Dedifferentiated amniotic fluid mesenchymal stem cell (primary cell): Measurements from ENCODE around the gene CACNG8.

Experiments used
- DNase-seq: peaks from one replicate; pipeline ENCODE4 v3.0.0-alpha.2; 2016; ENCODE audit errors: extremely low spot score

Gene CACNG8

DNA sequence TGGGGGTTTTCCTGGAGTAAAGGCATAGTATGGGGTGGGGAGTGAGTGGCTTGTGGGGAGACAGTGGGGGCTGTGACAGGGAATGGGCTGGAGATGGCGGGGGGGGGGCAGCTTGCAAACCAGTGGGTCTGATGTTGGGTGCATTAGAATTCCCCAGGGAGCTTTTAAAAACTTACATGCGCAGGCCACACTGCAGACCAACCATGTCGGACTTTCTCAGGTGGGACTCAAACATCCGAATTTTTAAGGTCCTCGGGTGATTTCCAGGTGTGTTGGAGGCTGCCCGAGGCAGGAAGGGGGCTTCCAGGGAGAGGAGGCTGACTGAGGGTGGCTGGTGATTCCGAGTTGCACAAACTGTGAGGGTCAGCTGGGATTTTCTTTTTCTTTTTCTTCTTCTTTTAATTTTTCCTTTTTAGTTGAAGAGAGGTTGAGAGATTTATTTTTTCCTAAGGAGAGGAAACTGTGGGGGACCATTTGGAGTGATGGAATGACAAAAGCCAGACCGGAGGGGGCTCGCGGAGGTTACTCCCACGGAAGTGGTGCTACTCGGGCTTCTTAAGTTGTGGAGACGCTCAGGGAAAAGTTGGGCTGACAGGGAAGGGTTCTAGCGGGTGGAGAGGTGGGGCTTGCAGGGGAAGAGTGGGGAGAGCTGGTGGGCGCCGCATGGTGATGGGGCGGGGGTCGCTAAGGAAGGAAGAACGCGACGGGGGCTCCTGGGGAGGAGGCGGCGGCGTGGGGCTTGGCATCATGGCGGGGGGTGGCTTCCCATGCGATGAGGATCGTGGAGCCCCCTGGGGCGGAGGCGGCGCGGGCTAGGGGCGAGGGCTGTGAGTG, 997 bp upstream of the CACNG8 start:
- DNase-seq: no peak

DNA sequence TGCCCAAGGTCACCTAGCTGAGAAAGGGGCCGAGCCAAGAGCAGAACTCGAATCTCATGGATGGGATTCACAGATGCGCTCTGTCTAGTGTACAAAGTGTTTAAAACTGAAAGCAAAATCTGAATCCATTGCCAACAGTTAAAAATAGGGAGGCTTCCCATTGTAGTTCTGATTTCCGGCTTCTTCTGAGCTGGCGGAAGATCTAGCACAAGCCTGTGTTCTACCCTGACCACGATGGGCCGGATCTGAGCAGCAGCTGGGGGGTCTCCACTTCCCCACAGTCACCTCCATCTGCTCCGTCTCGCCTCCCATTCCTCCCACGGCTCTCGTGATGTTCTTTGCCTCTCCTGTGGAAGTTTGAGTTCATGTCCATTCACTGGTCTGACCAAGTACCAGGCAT, 2.4 kb downstream of the CACNG8 start:
- DNase-seq: no peak

DNA sequence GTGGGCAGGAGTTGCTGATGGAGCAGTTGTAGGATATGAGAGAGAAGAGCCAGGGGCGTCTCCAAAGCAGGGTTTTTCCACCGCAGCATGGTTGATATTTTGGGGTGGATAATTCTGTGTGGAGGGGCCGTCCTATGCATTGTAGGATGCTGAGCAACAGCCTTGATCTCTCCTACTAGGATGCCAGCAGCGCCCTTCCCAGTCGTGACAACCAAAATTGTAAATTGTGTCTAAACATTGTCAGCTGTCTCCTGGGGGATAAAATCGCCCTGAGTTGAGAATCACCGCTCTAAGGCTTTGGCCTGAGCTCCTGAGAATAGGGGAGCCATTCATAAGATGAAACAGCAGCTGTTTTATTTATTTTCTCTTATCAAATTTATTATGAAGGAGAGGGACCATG, 4.2 kb downstream of the CACNG8 start:
- DNase-seq: no peak

GRCh38 chr19:53969366-53969765, 6.6 kb downstream of the CACNG8 start:
- no peak for DNase-seq

DNA sequence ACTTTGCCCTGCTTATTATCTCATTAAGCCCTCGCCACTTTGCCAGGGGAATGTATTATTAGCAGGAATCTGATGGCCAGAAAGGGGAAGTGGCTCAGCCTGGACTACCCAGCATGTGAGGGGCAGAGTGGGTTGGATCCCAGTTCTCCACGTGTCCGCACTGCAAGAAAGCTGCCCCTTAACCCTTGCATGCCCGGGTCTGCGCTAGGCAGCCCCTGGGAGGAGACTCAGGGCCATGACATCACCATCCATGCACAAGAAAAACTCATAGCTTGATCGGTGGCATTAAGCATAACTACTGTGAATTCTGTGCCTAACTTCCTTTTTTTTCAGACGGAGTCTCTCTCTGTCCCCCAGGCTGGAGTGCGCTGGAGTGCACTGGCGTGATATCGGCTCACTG, 8.9 kb downstream of the CACNG8 start:
- DNase-seq: no peak

GRCh38 chr19:53977429-53977990, 14.8 kb downstream of the CACNG8 start:
- DNase-seq: peak; percentile 69

GRCh38 chr19:53977991-53978731, 15.4 kb downstream of the CACNG8 start:
- no peak for DNase-seq

GRCh38 chr19:53978975-53979801, 16.5 kb downstream of the CACNG8 start:
- DNase-seq: no peak

GRCh38 chr19:53980539-53981375, 18.0 kb downstream of the CACNG8 start:
- DNase-seq: no peak

GRCh38 chr19:53981376-53981951, 18.7 kb downstream of the CACNG8 start:
- DNase-seq: no peak

- DNase-seq: no peak
Measured at GRCh38 chr19:53982001-53982451, 19.3 kb downstream of the CACNG8 start.

DNA sequence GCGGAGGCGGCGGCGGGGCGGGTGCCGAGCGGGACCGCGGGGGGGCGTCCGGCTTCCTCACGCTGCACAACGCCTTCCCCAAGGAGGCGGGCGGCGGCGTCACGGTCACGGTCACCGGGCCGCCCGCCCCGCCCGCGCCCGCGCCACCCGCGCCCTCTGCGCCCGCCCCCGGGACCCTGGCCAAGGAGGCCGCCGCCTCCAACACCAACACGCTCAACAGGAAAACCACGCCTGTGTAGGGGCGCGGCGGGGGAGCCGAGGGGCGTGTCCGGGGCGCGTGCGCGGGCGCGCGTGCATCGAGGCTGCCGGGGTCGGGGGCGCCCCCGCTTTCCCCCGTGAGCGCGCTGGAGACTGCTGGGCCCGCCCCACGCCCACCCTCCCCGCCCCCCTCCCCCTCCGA, 19.9 kb downstream of the CACNG8 start:
- no peak for DNase-seq

DNA sequence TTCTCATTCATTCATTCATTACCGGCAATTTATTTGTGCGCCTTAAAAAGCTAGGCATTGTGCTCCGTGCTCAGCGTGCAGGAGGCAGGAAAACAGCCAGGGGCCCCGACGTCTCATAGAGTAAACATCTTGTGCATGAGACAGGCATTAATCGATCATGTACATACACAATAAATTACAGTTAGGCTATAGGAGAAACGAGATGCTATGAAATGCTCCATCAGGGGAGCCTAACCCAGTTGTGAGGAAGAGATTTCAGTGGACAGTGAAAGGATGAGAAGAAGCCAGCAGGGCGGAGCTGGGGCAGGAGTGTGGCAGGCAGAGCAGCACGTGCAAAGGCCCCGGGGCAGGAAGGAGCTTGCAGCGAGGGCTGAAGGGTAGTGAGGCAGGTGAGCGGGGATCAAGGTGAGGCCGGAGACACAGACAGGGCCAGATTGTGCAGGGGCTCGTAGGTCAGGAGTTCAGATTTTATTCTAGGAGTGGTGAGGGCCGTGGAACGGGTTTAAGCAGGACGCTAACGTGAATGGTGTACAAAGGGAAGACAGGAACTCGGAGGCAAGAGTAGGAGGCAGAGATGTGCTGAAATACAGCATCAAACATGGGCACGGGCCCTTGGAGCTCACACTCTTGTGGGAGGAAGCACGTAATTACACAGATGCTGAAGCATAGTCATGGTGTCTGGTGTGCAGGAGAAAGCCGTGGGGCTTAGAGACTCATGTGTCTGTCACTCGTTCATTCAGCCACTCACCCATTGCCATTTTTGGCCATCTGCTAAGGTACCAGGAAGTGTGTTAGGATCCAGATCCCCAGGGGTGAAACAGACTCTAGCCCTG, 20.9 kb downstream of the CACNG8 start:
- no peak for DNase-seq

DNA sequence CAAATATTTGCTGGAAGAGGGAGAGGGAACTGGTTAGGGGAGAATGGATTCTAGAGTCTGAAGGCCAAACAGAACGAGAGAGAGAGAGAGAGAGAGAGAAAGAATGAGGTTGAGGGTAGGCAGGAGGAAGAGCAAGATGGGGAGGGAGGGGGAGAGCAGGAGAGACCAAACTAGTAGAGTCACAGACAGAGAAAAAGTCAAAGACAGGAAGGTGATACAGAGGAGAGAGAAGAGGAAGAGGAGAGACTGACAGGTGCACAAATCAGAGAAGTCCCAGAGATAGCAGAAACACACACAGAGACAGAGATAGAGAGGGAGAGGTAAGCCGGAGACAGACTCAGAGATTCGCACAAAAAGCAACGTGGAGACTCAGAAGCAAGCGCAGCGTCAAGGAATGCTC, 23.1 kb downstream of the CACNG8 start:
- no peak for DNase-seq

- DNase-seq: no peak
Measured at GRCh38 chr19:53988981-53989380, 26.2 kb downstream of the CACNG8 start.

GRCh38 chr19:53989600-53990533, 27.1 kb downstream of the CACNG8 start:
- no peak for DNase-seq

DNA sequence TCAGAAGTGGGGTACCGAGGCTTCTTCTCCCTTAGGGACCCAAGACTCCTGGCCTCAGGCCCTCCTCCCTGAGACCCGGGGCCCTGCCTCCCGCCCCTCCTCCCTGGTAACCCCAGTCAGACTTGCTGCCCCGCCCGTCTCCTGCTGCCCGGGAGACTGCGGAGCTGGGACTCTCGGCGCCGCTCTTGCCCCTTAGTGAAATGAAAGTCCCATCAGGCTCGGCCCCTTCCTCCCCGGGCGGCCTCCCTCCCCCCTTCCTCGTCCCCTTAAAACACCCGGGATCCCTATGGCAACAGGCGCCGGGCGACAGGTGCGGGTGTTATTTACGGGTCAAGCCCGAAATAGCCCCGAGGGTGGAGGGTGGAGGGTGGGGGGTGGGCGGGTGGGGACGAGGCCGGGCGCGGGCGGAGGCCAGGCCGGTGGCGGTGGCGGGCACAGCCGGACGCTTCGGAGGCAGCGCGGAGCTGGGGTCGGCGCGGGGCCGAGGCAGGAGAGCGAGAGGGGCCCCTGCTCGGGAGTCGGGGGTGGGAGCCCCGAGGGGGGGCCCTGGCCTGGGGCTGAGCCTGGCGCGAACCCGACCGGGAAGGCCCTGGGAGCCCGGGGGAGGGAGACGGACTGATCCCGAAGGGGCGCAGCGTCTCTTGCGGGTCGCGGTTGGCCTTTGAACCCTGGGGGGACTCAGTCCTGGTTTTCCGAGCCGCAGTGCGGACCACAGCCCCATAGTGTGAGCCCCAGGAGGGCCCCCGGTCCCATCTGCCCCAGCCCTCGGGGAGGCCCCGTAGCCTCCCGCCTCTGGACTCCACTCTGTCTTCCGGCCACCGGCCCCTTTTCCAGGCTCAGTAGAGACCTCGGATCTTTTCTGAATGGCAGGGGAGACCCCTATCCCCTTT, 28.7 kb downstream of the CACNG8 start, which contains the start of gene CACNG6:
Gene CACNG6 (plus strand): TSS at position 414 of the 890 bp plus-strand sequence. CDS start 1,241 bp downstream, outside the sequence.
- no peak for DNase-seq
